ENCODE data around the gene CCDC9B. TPM values are rescaled to one million over a fixed set of nuclear protein-coding genes. Genes with fewer than 3 reads are reported as not detected.

The CCDC9B gene
- total and polyA plus RNA-seq, 2 of the 4 experiments (the other 2 are of a cell fraction) = 19.7 to 30.9 TPM

GRCh38 chr15:40382580-40383456, 42.1 kb upstream of the CCDC9B start, which contains the start of gene KNSTRN (continued):
- TF ChIP-seq, protein P1, sequence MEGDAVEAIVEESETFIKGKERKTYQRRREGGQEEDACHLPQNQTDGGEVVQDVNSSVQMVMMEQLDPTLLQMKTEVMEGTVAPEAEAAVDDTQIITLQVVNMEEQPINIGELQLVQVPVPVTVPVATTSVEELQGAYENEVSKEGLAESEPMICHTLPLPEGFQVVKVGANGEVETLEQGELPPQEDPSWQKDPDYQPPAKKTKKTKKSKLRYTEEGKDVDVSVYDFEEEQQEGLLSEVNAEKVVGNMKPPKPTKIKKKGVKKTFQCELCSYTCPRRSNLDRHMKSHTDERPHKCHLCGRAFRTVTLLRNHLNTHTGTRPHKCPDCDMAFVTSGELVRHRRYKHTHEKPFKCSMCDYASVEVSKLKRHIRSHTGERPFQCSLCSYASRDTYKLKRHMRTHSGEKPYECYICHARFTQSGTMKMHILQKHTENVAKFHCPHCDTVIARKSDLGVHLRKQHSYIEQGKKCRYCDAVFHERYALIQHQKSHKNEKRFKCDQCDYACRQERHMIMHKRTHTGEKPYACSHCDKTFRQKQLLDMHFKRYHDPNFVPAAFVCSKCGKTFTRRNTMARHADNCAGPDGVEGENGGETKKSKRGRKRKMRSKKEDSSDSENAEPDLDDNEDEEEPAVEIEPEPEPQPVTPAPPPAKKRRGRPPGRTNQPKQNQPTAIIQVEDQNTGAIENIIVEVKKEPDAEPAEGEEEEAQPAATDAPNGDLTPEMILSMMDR (conservative IDR thresholded peaks at IDR 0.05; ENCODE audit: low read depth, low read length) = no peak
- TF ChIP-seq NFE2L2 (IDR thresholded peaks at IDR 0.05; ENCODE audit: low read depth, low read length) = no peak
- 0 out of 2 replicates have a peak, but pooled peaks have one; percentile 9 for TF ChIP-seq CEBPB (IDR thresholded peaks at IDR 0.05; ENCODE audit: low read depth, low read length)

Measured in IMR-90 (cell line).